ENCODE data around the gene HSD17B4. TPM values are rescaled to one million over a fixed set of nuclear protein-coding genes. Genes with fewer than 3 reads are reported as not detected.

HSD17B4 gene
- total and polyA plus RNA-seq, 11 donors, result 112 to 277 (median 229) TPM

DNA sequence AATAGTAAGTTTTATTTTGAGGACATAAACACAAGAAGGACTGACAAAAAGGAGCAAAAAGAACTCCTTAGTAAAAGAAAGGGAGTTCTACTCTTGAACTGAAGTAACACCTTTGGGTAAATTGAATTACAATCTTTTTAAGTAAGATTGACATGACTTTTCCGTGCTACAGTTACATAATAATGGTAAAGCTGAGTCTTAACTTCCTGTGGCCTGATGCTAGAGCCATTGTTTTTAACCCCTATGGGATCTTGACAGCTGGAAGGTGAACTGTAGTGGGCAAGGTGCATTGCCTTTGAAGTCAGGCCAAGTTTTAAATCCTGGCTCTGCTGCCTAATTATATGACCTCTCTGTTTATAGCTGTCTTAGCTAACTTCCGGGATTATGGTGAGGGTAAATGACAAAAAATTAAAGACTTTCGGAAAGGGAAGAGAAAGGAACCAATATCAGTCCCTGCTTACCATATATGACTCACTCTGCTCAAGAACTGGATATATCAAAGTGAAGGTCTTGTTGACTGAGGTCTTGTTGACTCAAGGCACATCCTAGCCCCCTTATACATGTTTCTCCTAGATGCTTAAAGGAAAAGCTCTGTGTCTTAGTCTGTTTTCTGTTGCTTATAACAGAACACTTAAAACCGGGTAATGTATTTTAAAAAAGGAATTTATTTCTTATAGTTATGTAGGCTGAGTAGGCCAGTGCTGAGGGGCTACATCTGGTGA, 6.8 kb downstream of the HSD17B4 start:
- Histone ChIP-seq H3K27me3 (no peaks in the 10 kb centered on the region), H3K36me3 (peaks cover 0 to 25% (median 10%) of the 10 kb centered on the region in 9 donors), H3K27ac (no peak overlapping the region), H3K4me1 (peaks cover 0 to 17% (median 8%) of the 10 kb centered on the region in 12 donors), H3K4me3 (no peak overlapping the region), H3K9me3 (no peaks in the 10 kb centered on the region)
- DNase-seq (no peak), ATAC-seq (no peak)
- intact Hi-C loops (cut with DNase I), result no loop called here
- WGBS, 4 donors, result 62 to 74% (median 68%) methylated on average over 4 of the region's 4 CpGs
- TF ChIP-seq POLR2A (IDR thresholded peaks at IDR 0.05), result no peak
- TF ChIP-seq, protein P1, sequence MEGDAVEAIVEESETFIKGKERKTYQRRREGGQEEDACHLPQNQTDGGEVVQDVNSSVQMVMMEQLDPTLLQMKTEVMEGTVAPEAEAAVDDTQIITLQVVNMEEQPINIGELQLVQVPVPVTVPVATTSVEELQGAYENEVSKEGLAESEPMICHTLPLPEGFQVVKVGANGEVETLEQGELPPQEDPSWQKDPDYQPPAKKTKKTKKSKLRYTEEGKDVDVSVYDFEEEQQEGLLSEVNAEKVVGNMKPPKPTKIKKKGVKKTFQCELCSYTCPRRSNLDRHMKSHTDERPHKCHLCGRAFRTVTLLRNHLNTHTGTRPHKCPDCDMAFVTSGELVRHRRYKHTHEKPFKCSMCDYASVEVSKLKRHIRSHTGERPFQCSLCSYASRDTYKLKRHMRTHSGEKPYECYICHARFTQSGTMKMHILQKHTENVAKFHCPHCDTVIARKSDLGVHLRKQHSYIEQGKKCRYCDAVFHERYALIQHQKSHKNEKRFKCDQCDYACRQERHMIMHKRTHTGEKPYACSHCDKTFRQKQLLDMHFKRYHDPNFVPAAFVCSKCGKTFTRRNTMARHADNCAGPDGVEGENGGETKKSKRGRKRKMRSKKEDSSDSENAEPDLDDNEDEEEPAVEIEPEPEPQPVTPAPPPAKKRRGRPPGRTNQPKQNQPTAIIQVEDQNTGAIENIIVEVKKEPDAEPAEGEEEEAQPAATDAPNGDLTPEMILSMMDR (IDR thresholded peaks at IDR 0.05), result no peak

GRCh38 chr5:119465640-119466039, 13.3 kb downstream of the HSD17B4 start:
- TF ChIP-seq, protein P1 (IDR thresholded peaks at IDR 0.05), result no peak
- TF ChIP-seq POLR2A (IDR thresholded peaks at IDR 0.05), result no peak
- ATAC-seq (no peak), DNase-seq (no peak)
- intact Hi-C loops (cut with DNase I), result no loop called here
- no peaks in the 10 kb centered on the region for H3K27me3 ChIP-seq
- H3K27ac ChIP-seq, result no peak overlapping the region
- peaks cover 0 to 18% (median 3%) of the 10 kb centered on the region in 9 donors for H3K36me3 ChIP-seq
- WGBS, 4 donors, result 95 to 100% (median 99%) methylated on average over 1 of the region's 1 CpG
- no peak overlapping the region for H3K4me3 ChIP-seq
- H3K9me3 ChIP-seq, result peaks cover 0 to 31% (median 15%) of the 10 kb centered on the region in 12 donors
- H3K4me1 ChIP-seq, result peaks cover 0 to 2% (median 0%) of the 10 kb centered on the region in 12 donors

DNA sequence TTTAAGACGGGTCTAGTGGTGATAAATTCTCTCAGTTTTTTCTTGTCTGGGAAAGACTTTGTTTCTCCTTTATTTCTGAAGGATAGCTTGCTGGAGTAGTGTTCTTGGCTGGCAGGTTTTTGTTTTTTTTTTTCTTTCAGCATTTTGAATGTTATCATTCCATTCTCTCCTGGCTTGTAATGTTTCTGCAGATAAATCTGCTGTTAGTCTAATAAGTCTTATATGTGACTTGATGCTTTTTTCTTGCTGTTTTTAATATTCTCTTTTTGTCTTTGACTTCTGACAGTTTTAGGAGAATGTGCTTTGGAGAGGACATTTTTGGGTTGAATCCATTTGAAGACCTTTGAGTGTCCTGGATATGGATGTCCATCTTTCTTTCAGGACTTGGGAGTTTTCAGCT, 16.0 kb downstream of the HSD17B4 start:
- Histone ChIP-seq H3K9me3 (peaks cover 0 to 31% (median 15%) of the 10 kb centered on the region in 12 donors), H3K27me3 (no peaks in the 10 kb centered on the region), H3K27ac (no peak overlapping the region), H3K36me3 (peaks cover 0 to 18% (median 3%) of the 10 kb centered on the region in 9 donors), H3K4me3 (no peak overlapping the region), H3K4me1 (peaks cover 0 to 13% (median 0%) of the 10 kb centered on the region in 12 donors)
- WGBS, 4 donors, result 97 to 98% (median 98%) methylated on average over 1 of the region's 1 CpG
- DNase-seq, result no peak
- intact Hi-C loops (cut with DNase I), result no loop called here
- no peak for TF ChIP-seq POLR2A (IDR thresholded peaks at IDR 0.05)
- TF ChIP-seq, protein P1 (IDR thresholded peaks at IDR 0.05), result no peak
- ATAC-seq, result no peak

DNA sequence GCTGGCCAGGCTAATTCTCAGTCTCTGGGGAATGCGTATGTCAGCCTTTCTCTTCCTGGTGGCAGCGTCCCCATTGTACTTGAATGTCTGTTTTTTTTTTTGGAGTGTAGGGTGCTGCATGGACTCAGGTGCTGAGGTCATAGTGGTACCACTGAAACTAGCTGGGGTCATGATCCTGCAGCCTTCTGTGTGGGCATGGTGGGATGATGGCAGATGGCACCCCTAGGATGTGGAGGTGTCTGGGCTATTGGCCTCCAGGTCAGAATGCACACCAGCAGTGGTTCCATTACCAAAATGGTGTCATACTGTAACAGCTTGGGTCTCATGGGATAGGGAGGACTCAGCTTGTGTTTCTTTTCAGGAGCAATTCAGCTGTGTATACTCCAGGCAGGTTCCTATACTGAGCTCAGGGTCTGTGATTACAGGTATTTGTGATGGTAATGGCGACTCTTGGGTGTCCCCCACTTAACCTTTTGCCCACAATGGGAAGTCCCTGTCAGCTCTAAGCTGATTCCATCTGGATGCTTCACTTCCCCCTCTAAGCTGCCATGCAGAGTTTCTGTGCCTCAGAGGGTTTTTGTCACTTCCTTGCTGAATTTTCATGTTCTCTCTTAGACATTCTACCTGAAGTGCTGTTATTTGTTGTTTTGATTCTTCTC, 17.9 kb downstream of the HSD17B4 start:
- no peak for DNase-seq
- Histone ChIP-seq H3K27ac (no peak overlapping the region), H3K27me3 (no peaks in the 10 kb centered on the region), H3K36me3 (peaks cover 0 to 29% (median 12%) of the 10 kb centered on the region in 9 donors), H3K4me3 (no peak overlapping the region), H3K9me3 (peaks cover 0 to 31% (median 15%) of the 10 kb centered on the region in 12 donors), H3K4me1 (peaks cover 0 to 13% (median 0%) of the 10 kb centered on the region in 12 donors)
- WGBS, 4 donors, result 83 to 100% (median 90%) methylated on average over 3 of the region's 3 CpGs
- TF ChIP-seq, protein P1 (IDR thresholded peaks at IDR 0.05), result no peak
- TF ChIP-seq POLR2A (IDR thresholded peaks at IDR 0.05), result no peak
- ATAC-seq, result peak in 2 of 4 donors; percentile 14 to 46
- intact Hi-C loops (cut with DNase I), result loop anchor here in 3 of 10 donors (10.0 kb wide), 2 partner anchors 995 to 1335 kb away; partner anchors contain the start of gene PRR16 (in 1 of the 3)

All from heart left ventricle (tissue), 16 donors.